ENCODE data around the gene COCH. TPM values are rescaled to one million over a fixed set of nuclear protein-coding genes. Genes with fewer than 3 reads are reported as not detected.
A peak's percentile ranks its signal among the peaks of the same experiment; 100 is the strongest.
"Not testable (repeated sequence)": the region's sequence is repeated elsewhere in the genome, so short reads cannot be mapped to it uniquely, and the experiment has no call there.

COCH gene
- polyA plus RNA-seq, 6 donors from 2014 or later: 0.56 to 7.4 (median 3.4) TPM

DNA sequence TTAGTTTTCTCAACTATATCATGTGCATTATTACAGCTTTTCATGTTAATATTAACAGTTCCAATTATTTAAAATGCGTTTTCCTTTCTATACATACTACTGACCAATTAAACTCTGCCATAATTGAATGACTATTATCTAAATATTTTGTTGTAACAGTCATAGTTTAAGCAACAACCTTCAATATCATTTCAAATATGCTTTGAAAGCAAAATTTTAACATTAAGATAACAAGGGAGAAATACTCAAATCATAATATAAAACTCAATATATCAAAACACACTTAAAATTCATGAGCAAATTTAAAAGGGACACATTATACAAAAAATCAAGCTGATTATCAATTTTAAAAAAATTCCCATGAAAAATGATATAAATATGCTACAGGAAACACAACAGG is 40.5 kb downstream of the COCH start:
- H3K27ac Mint-ChIP-seq: peak overlapping the region in 1 of 6 donors; percentile 51

DNA sequence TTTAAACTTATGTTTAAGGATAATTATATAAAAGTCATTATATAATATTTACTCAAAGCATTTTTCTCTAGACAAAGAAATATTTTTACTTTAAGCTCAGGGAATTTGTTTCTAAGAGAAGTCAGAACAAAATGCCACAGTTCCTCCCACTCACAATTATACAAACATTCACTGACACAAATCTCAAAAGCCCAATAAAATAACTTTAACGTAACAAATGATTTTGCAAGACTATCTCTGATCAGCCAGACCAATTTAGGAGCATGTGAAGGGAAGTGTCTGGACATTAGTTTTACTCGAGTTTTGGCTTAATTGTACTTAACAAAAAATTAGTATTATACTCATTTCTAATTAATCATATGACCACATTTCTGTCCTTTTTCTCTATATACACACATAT is 41.2 kb downstream of the COCH start:
- Mint-ChIP-seq H3K9me3 (no peaks in the 10 kb centered on the region), H3K4me3 (no peak overlapping the region), H3K27me3 (no peaks in the 10 kb centered on the region), H3K4me1 (peaks cover 0 to 5% (median 2%) of the 10 kb centered on the region in 3 donors), H3K36me3 (peaks cover 6 to 10% of the 10 kb centered on the region in 2 donors), H3K27ac (peak overlapping the region in 1 of 6 donors; percentile 41)
- no peak for ATAC-seq (ENCODE audit: low read depth in 2 of 2)
- DNase-seq: no peak

More for the DNA sequence above, 40.5 kb downstream of the COCH start:
- DNase-seq (no peak), ATAC-seq (ENCODE audit: low read depth in 2 of 2) (no peak)
- no peaks in the 10 kb centered on the region for H3K9me3 Mint-ChIP-seq
- peaks cover 6 to 10% of the 10 kb centered on the region in 2 donors for H3K36me3 Mint-ChIP-seq
- H3K4me3 Mint-ChIP-seq: no peak overlapping the region
- H3K27me3 Mint-ChIP-seq: no peaks in the 10 kb centered on the region
- peaks cover 0 to 4% (median 0%) of the 10 kb centered on the region in 3 donors for H3K4me1 Mint-ChIP-seq

DNA sequence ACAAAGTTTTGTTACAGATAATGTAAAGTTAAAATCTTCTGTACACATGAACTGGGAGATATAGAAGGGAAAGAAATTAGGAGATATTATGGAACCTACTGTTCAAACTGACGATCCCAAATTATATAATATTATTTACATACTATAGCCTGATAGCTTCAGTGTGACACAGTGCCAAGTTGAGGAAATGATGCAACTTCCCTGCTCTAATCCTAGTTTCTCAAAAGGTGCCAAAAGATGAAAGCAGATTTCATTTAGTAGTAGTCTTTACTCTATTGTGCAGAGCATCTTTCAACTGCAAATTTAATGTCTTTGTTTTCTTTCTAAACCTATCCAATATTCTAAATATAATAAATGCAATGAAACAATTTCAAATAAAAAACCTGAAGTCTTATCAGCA is 46.9 kb downstream of the COCH start:
- Mint-ChIP-seq H3K27me3 (no peaks in the 10 kb centered on the region), H3K27ac (no peak overlapping the region), H3K4me3 (no peak overlapping the region), H3K4me1 (peaks cover 0 to 8% (median 6%) of the 10 kb centered on the region in 3 donors), H3K36me3 (peaks cover 6 to 15% of the 10 kb centered on the region in 2 donors), H3K9me3 (no peaks in the 10 kb centered on the region)
- ATAC-seq (ENCODE audit: low read depth in 2 of 2) (no peak), DNase-seq (no peak)

DNA sequence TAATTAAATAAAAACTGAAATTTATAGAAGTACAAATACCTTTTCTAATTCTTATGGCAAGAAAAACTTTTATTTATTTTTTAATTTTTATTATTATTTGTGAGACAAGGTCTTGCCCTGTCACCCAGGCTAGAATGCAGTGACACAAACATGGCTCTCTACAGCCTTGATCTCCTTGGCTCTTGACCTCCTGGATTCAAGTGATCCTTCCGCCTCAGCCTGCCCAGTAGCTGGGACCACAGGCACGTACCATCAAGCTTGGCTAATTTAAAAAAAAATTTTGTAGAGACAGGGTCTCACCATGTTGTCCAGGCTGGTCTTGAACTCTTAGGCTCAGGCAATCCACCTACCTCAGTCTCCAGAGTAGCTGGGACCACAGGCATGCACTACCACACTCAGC is 47.4 kb downstream of the COCH start:
- ATAC-seq (ENCODE audit: low read depth in 2 of 2) (no peak), DNase-seq (no peak)
- Mint-ChIP-seq H3K4me1 (peaks cover 0 to 8% (median 6%) of the 10 kb centered on the region in 3 donors), H3K27ac (peak overlapping the region in 1 of 6 donors; percentile 54), H3K27me3 (no peaks in the 10 kb centered on the region), H3K9me3 (no peaks in the 10 kb centered on the region), H3K36me3 (peaks cover 6 to 15% of the 10 kb centered on the region in 2 donors), H3K4me3 (no peak overlapping the region)

DNA sequence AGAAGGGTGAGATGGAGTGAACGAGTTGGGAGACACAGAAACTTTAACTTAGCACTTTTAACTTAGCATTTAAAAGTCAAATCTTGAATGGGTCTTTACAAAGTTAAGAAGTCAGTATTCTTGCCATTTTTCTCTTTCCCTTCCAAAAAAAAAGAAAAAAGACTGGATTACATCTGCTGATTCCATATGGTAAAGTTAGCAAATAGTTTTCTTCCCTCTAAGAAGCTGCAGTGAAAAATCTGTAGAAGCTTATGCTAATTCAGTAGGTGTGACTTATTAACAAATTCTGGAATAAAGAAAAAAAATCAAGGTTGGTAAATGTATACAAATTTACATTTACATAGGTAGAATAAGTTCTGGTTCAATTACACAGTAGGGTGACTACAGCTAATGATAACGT is 50.9 kb downstream of the COCH start:
- Mint-ChIP-seq H3K27me3 (no peaks in the 10 kb centered on the region), H3K27ac (peak overlapping the region in 1 of 6 donors; percentile 16), H3K36me3 (peaks cover 0 to 9% of the 10 kb centered on the region in 2 donors), H3K9me3 (no peaks in the 10 kb centered on the region), H3K4me1 (peaks cover 0 to 6% (median 5%) of the 10 kb centered on the region in 3 donors), H3K4me3 (no peak overlapping the region)
- DNase-seq: no peak
- ATAC-seq (ENCODE audit: low read depth in 2 of 2): no peak

DNA sequence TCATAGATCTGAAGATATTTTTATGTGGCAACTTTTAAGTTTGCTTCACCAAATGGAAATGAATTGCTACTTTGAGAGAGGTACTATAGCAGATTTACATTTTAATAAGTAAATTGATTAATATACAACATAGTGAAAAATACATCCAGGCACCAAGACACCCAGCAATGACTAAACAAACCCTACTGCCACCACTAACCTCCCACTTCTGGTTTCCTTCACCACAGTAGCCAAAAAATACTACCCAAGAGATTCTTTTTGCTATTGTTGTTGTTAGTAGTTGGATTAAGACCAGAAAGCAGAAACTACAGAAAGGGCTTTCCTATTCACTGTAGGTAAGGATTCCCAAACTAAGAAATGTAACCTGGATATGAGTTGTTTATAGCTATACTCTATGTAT is 54.1 kb downstream of the COCH start:
- H3K36me3 Mint-ChIP-seq: peaks cover 0 to 4% of the 10 kb centered on the region in 2 donors
- no peak for ATAC-seq (ENCODE audit: low read depth in 2 of 2)
- peak overlapping the region in 1 of 6 donors; percentile 25 for H3K27ac Mint-ChIP-seq
- no peaks in the 10 kb centered on the region for H3K9me3 Mint-ChIP-seq
- no peak overlapping the region for H3K4me3 Mint-ChIP-seq
- no peak for DNase-seq
- H3K4me1 Mint-ChIP-seq: no peaks in the 10 kb centered on the region
- no peaks in the 10 kb centered on the region for H3K27me3 Mint-ChIP-seq

DNA sequence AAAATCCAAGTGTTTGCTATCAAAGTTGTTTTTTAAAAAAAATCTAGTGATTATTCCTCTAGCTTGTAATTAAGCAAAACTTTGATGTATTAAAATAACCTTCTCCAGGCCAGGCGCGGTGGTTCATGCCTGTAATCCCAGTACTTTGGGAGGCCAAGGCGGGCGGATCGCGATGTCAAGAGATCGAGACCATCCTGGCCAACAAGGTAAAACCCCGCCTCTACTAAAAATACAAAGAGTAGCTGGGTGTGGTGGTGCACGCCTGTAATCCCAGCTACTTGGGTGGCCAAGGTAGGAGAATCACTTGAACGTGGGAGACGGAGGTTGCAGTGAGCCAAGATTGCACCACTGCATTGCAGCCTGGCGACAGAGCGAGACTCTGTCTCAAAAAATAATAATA is 59.6 kb downstream of the COCH start:
- not testable (repeated sequence) for H3K9me3 Mint-ChIP-seq; H3K4me3 Mint-ChIP-seq; H3K27me3 Mint-ChIP-seq; DNase-seq; ATAC-seq (ENCODE audit: low read depth in 2 of 2); H3K27ac Mint-ChIP-seq; H3K4me1 Mint-ChIP-seq
- peaks cover 0 to 22% of the 10 kb centered on the region in 2 donors for H3K36me3 Mint-ChIP-seq

DNA sequence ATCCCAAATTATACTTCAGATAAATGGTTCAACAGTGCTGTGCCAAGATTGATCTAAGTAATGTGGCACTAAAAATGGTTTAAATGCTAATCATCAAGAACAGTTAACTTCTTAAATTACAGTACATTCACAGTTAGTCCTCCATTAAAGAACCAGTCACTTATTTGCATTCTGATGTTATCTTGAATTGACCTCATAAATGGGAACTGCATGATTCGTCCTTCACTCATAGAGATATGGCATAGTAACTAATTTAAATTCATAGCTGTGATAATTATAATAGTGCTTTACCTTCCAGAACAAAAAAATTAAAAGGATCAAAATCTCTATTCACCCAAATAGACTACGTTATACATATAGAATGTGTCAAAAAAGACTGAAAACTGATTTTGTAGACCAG is 61.1 kb downstream of the COCH start:
- Mint-ChIP-seq H3K9me3 (no peaks in the 10 kb centered on the region), H3K36me3 (peaks cover 0 to 22% of the 10 kb centered on the region in 2 donors), H3K4me3 (no peak overlapping the region), H3K4me1 (no peaks in the 10 kb centered on the region), H3K27me3 (no peaks in the 10 kb centered on the region), H3K27ac (no peak overlapping the region)
- DNase-seq (no peak), ATAC-seq (ENCODE audit: low read depth in 2 of 2) (no peak)

DNA sequence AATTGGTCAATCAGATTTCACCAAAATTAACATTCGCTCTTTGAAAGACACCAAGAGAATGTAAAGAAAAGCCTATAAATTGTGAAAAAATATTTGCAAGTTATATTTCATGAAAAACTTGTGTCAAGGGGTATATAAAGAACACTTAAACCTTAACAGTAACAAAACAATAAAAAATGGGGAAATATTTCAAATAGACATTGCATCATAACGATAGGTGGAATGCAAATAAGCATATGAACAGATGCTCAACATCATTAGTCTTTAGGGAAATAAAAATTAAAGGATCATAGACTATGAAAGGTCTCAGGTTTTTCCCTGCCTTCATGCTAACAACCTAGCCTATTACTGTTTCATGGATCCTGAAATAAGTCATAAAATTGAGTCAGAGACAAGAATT is 64.3 kb downstream of the COCH start:
- Mint-ChIP-seq H3K9me3 (no peaks in the 10 kb centered on the region), H3K27ac (peak overlapping the region in 2 of 6 donors; percentile 30 to 60), H3K36me3 (peaks cover 8 to 18% of the 10 kb centered on the region in 2 donors)

More for the DNA sequence above, 64.3 kb downstream of the COCH start:
- H3K27me3 Mint-ChIP-seq: no peaks in the 10 kb centered on the region
- H3K4me1 Mint-ChIP-seq: no peaks in the 10 kb centered on the region
- DNase-seq (no peak), ATAC-seq (ENCODE audit: low read depth in 2 of 2) (no peak)
- H3K4me3 Mint-ChIP-seq: no peak overlapping the region

Other genes starting within 250 kb of the COCH start
- gene AP4S1, start 151.1 kb downstream of the COCH start, polyA plus RNA-seq (ENCODE audit: low read depth in 6 of 6): 10 to 100 TPM in 2 of 6 donors, 1 to 10 TPM in 4; 6.2 to 13.5 (median 8.7) TPM
- 1 to 10 TPM; 1.6 to 6.1 (median 4.5) TPM for gene STRN3, start 151.8 kb downstream of the COCH start, polyA plus RNA-seq (ENCODE audit: low read depth in 6 of 6)

Measured in naive B cell (primary cell).